NB4 (cell line): Measurements from ENCODE around the gene VASN.

Experiments used
- POLR2A ChIP-seq: IDR thresholded peaks from 2 replicates; pipeline ENCODE4 v1.6.1; 2011; ENCODE audit warnings: mild to moderate bottlenecking; ENCODE audit not compliant: insufficient read length; ENCODE audit errors: extremely low read depth
- TF ChIP-seq, protein P1 (sequence below): IDR thresholded peaks from one replicate; pipeline ENCODE4 v1.5.1; 2012; ENCODE audit warnings: low read depth, low read length

DNA sequence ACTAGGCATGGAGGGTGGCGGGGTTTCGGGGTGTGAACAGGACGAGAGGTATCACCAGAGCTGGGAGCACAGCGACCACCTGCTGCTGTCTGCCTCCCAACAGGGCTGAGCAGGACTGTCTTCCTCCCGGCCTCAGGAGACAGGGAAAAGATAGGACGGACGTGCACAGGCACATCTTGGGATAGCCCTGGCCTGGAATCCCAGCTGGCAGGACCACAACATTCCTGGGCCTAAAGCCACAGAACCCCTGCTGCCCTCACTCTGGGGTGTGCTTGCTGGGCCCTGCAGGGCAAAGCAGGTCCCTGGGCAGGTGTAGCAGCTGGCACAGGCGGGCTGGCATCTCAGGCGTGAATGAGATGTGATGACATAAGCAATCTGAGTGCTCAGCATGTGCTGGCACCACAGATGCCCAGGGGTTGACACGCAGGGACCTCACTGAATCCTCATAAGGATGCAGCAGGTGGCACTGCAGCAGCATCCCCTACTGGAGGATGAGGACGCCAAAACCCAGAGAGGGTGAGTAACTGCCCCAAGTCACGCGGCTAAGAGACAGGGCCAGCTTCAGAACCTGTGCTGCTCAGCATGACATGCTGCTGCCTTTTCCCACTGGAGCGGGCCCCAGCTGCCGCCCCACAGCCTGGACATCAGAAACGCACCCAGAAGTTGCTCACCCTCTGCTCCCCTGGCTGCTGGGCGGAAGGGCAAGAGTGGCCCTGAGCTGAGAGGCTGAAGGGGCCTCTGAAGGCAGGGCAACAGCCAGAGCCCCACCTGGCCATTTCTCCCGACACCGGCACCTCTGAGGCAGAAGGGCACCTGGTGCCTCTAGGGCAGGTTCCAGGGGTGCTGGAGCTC lies 37.7 kb downstream of the VASN start:
- TF ChIP-seq, protein P1, sequence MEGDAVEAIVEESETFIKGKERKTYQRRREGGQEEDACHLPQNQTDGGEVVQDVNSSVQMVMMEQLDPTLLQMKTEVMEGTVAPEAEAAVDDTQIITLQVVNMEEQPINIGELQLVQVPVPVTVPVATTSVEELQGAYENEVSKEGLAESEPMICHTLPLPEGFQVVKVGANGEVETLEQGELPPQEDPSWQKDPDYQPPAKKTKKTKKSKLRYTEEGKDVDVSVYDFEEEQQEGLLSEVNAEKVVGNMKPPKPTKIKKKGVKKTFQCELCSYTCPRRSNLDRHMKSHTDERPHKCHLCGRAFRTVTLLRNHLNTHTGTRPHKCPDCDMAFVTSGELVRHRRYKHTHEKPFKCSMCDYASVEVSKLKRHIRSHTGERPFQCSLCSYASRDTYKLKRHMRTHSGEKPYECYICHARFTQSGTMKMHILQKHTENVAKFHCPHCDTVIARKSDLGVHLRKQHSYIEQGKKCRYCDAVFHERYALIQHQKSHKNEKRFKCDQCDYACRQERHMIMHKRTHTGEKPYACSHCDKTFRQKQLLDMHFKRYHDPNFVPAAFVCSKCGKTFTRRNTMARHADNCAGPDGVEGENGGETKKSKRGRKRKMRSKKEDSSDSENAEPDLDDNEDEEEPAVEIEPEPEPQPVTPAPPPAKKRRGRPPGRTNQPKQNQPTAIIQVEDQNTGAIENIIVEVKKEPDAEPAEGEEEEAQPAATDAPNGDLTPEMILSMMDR = peak; percentile 9
- no peak for TF ChIP-seq POLR2A
